HG02798 (cell line): ENCODE results near the gene SSUH2.
"Not testable (repeated sequence)": the region's sequence is repeated elsewhere in the genome, so short reads cannot be mapped to it uniquely, and the experiment has no call there.

Experiments used
- ATAC-seq: cut with Tn5 transposase; IDR thresholded peaks from one replicate; pipeline ENCODE4 v1.9.1; 2021; ENCODE audit warnings: mild to moderate bottlenecking; ENCODE audit not compliant: unreplicated experiment, poor library complexity

Gene SSUH2, protein sequence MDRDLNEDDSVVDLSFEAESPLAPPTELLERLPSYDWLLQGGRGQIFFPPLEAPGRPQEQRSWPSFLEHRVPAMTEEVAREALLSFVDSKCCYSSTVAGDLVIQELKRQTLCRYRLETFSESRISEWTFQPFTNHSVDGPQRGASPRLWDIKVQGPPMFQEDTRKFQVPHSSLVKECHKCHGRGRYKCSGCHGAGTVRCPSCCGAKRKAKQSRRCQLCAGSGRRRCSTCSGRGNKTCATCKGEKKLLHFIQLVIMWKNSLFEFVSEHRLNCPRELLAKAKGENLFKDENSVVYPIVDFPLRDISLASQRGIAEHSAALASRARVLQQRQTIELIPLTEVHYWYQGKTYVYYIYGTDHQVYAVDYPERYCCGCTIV

GRCh38 chr3:8644748-8645390, at the start of gene SSUH2:
TSS of gene SSUH2 (minus strand) at chr3:8644798. CDS start at chr3:8644758, 40 bp downstream.
- no peak for ATAC-seq

DNA sequence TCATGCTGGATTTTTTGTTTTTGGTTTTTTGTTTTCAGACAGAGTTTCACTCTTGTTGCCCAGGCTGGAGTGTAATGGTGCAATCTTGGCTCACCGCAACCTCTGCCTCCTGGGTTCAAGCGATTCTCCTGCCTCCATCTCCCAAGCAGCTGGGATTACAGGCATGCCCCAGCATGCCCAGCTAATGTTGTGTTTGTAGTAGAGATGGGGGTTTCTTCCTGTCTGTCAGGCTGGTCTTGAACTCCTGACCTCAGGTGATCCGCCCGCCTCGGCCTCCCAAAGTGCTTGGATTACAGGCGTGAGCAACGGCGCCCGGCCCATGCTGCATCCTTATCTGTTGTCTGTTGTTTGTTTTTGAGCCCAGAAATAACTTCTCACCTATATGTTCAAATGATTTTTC, 46.7 kb upstream of the SSUH2 start:
- not testable (repeated sequence) for ATAC-seq

GRCh38 chr3:8684992-8685391, 40.4 kb upstream of the SSUH2 start:
- not testable (repeated sequence) for ATAC-seq

- ATAC-seq: not testable (repeated sequence)
Observed at GRCh38 chr3:8682850-8683574, 38.4 kb upstream of the SSUH2 start.

DNA sequence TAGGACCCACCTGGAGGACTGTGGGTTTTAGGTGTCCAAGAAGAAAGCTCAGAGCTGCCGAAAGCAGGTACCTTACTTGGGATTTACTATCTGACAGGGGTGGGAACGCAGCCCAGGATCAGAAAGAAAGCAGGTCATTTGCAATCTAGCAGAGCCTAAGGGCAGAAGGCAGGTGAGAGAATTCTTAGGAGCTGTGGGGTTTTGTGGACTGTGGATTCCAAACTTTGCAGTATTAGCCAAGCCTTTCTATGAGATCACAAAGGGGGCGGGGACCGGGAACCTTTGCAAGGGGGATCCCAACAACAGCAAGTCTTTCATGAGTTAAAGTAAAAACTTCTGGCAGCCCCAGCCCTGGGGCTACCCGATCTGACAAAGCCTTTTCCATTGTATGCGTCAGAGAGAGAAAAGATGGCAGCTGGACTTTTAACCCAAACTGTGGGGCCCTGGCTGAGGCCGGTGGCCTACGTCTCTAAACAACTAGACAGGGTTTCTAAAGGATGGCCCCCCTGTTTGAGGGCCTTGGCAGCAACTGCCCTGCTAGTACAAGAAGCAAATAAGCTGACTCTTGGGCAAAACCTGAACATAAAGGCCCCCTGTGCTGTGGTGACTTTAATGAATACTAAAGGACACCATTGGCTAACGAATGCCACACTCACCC, 37.4 kb upstream of the SSUH2 start:
- not testable (repeated sequence) for ATAC-seq

GRCh38 chr3:8681349-8681748, 36.8 kb upstream of the SSUH2 start:
- no peak for ATAC-seq

GRCh38 chr3:8679817-8680553, 35.4 kb upstream of the SSUH2 start:
- not testable (repeated sequence) for ATAC-seq

DNA sequence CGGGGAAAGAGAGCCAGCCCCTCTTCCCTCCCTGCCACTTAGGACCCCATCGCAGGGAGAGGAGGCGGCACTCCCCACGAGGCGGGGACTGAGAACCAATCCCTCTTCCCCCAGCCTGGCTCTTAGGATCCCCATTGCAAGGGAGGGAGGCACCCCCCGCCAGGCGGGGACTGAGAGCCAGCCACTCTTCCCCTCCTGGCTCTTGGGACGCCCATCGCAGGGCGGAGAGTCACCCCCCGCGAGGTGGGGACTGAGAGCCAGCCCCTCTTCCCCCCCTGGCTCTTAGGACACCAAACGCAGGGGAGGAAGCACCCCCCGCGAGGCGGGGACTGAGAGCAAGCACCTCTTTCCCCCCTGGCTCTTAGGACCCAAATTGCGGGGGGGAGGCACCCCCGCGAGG, 34.2 kb upstream of the SSUH2 start:
- no peak for ATAC-seq

GRCh38 chr3:8677258-8677657, 32.7 kb upstream of the SSUH2 start:
- ATAC-seq: not testable (repeated sequence)

- not testable (repeated sequence) for ATAC-seq
Observed at GRCh38 chr3:8675591-8675990, 31.0 kb upstream of the SSUH2 start.

DNA sequence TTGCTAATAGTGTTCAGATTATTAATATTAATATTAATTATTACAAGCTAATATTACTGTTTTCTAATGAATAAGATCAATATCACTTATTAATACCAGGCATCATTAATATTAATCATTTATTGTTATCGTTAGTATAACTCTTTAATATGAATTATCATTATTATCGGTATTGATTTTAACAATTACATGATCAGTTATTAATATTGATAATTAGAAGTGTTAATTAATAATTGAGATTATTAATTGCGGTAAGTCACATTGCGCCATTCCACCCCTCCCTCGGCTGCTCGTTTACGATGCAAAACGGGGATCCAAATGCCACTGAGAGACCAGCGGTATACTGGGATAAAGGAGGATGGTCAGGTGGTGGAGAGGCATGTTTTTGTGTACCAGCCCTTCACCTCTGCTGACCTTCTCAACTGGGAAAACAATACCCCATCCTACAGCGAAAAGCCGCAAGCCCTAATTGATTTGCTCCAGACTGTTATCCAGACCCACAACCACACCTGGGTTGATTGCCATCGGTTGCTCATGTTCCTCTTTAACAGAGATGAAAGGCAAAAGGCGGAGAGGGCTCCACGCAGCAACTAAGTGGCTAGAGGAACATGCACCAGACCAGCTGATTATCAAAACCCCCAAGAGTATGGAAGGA, 28.6 kb upstream of the SSUH2 start:
- no peak for ATAC-seq

GRCh38 chr3:8669019-8669418, 24.4 kb upstream of the SSUH2 start:
- ATAC-seq: no peak

DNA sequence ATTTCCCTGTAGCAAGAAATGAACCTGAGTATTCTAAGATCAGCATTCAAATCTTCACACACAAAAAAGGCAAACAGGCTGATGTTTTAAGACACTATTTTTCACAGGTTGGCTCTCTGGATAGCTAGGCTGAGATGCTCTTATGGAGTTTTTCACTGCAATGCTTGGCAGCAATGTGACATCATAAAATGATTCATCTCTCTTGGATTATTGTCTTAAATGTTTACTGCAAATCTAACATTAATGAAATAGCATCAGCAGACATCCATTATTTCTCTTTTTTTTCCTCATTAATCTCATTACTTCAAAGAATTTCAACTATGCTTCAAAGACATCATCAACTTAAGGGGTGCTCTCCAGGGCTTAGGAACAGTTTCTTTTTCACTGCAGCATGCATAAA, 23.6 kb upstream of the SSUH2 start:
- ATAC-seq: no peak

- ATAC-seq: no peak
Observed at GRCh38 chr3:8667463-8668091, 23.0 kb upstream of the SSUH2 start.

DNA sequence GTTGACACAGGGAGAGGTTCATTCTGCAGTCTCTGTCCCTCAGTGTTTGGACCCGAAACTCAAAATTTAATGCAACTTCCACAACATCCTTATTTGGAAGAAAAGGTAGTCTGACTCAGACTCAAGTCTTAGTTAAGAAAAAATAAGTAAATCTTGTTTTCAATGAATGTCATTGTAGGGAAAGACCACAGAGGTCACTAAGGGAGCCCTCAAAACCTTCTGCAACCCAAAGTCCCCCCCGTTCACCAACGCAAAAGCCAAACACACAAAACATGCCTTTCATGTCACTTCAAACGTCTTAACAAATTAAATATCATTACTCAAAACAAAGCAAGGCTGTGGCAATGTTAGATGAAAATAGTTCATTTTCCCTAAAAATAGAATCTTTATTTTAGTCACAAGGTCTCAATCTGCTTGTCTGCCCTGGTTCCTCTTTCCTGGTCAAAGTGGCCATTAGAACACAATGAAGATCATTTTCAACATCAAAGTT, 20.9 kb upstream of the SSUH2 start:
- peak; percentile 58 for ATAC-seq

GRCh38 chr3:8663177-8664061, 18.8 kb upstream of the SSUH2 start:
- peak; percentile 49 for ATAC-seq

DNA sequence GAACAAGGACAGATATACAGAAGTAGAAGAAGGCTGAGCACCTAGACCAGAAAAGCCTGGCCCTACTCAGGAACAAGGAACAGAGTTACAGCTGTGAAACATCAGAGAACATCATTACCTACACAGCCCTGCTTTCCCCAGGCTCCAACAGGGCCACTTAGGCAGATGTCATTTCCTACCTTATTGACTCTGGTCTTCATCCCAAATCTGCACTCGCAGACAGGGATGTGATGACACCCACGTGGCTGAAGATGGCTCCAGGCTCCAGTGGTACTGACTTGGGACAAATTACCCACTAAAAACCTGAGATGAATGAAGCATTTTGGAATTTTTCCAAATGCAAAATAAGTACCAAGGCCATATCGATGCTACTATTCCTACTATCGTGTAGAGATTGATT, 18.0 kb upstream of the SSUH2 start:
- no peak for ATAC-seq
